Neuronal stem cell (in vitro differentiated cells): ENCODE measurements around the gene KDM3B.
"Not testable (repeated sequence)": the region's sequence is repeated elsewhere in the genome, so short reads cannot be mapped to it uniquely, and the experiment has no call there.

Source experiments
- DNase-seq: peaks from one replicate; pipeline ENCODE4 v3.0.0-alpha.2; 2013; ENCODE audit warnings: low spot score
- H2AFZ ChIP-seq: one replicate; pipeline ENCODE4 v1.6.1; 2013; ENCODE audit warnings: mild to moderate bottlenecking, low read length, inconsistent platforms
- H2AK5ac ChIP-seq: 2 replicates; pipeline ENCODE4 v1.6.1; 2013; ENCODE audit warnings: low read depth, mild to moderate bottlenecking, inconsistent platforms, low read length, moderate library complexity, mixed read lengths
- H2BK120ac ChIP-seq: 2 replicates; pipeline ENCODE4 v1.6.1; 2013; ENCODE audit warnings: low read depth, mild to moderate bottlenecking, inconsistent platforms, low read length, moderate library complexity, mixed read lengths
- H2BK12ac ChIP-seq: one replicate; pipeline ENCODE4 v1.6.1; 2013; ENCODE audit warnings: low read length, inconsistent platforms
- H2BK15ac ChIP-seq: 2 replicates; pipeline ENCODE4 v1.6.1; 2013; ENCODE audit warnings: mild to moderate bottlenecking, low read length, inconsistent platforms, mixed read lengths
- H2BK5ac ChIP-seq: one replicate; pipeline ENCODE4 v1.6.1; 2013; ENCODE audit warnings: inconsistent platforms, mild to moderate bottlenecking, low read length, moderate library complexity
- H3K14ac ChIP-seq: one replicate; pipeline ENCODE4 v1.6.1; 2013; ENCODE audit warnings: low read length, inconsistent platforms
- H3K18ac ChIP-seq: 2 replicates; pipeline ENCODE4 v1.6.1; 2013; ENCODE audit warnings: low read length, inconsistent platforms
- H3K23ac ChIP-seq: 2 replicates; pipeline ENCODE4 v1.6.1; 2013; ENCODE audit warnings: low read depth, mild to moderate bottlenecking, mixed read lengths, low read length, inconsistent platforms; ENCODE audit not compliant: poor library complexity
- H3K27ac ChIP-seq: replicated peaks from 3 replicates; pipeline ENCODE4 v1.5.1; 2013; ENCODE audit warnings: low read length, inconsistent platforms
- H3K27me3 ChIP-seq, 3 experiments: 2 replicates each; pipeline ENCODE4 v1.6.1; 2013; ENCODE audit warnings: low read length in 3 of 3, mild to moderate bottlenecking in 2 of 3, inconsistent platforms in 1 of 3, low read depth in 1 of 3, mixed read lengths in 1 of 3, moderate library complexity in 1 of 3; ENCODE audit not compliant: control insufficient read depth in 3 of 3, insufficient read depth in 3 of 3
- H3K36me3 ChIP-seq, 2 donors: replicated peaks in 1 of 2; 2 replicates each; pipeline ENCODE4 v1.6.1; 2013; ENCODE audit warnings: low read length in 2 of 2; ENCODE audit not compliant: control insufficient read depth in 2 of 2, insufficient read depth in 2 of 2
- H3K4ac ChIP-seq: 2 replicates; pipeline ENCODE4 v1.6.1; 2013; ENCODE audit warnings: inconsistent platforms, mild to moderate bottlenecking, low read length, moderate library complexity
- H3K4me1 ChIP-seq, 2 donors: 1 replicate in 1 of 2; 2 replicates in 1 of 2; pipeline ENCODE4 v1.6.1; 2013; ENCODE audit warnings: low read length in 2 of 2, low read depth in 1 of 2; ENCODE audit not compliant: control insufficient read depth in 2 of 2, insufficient read depth in 1 of 2
- H3K4me2 ChIP-seq: one replicate; pipeline ENCODE4 v1.6.1; 2013; ENCODE audit warnings: mild to moderate bottlenecking, low read length, inconsistent platforms; ENCODE audit not compliant: insufficient read depth, poor library complexity, severe bottlenecking
- H3K4me3 ChIP-seq, 2 donors: 2 replicates each; pipeline ENCODE4 v1.5.1; 2013; ENCODE audit warnings: low read length in 2 of 2, mild to moderate bottlenecking in 2 of 2, inconsistent platforms in 1 of 2, moderate library complexity in 1 of 2
- H3K79me1 ChIP-seq: one replicate; pipeline ENCODE4 v1.6.1; 2013; ENCODE audit warnings: low read depth, mild to moderate bottlenecking, inconsistent platforms, low read length, moderate library complexity
- H3K9ac ChIP-seq: one replicate; pipeline ENCODE4 v1.6.1; 2013; ENCODE audit warnings: mild to moderate bottlenecking, low read depth, low read length, inconsistent platforms; ENCODE audit not compliant: poor library complexity
- H3K9me3 ChIP-seq, 2 donors: replicated peaks in 1 of 2; 2 replicates each; pipeline versions ENCODE3 to v1.6.1; 2013; ENCODE audit warnings: low read length in 2 of 2, mild to moderate bottlenecking in 2 of 2, inconsistent platforms in 1 of 2, low read depth in 1 of 2, mixed read lengths in 1 of 2, moderate library complexity in 1 of 2; ENCODE audit not compliant: control insufficient read depth in 2 of 2, insufficient read depth in 1 of 2
- H4K8ac ChIP-seq: one replicate; pipeline ENCODE4 v1.6.1; 2013; ENCODE audit warnings: low read depth, mild to moderate bottlenecking, inconsistent platforms, low read length, moderate library complexity
- H4K91ac ChIP-seq: one replicate; pipeline ENCODE4 v1.6.1; 2013; ENCODE audit warnings: low read length, low read depth, mild to moderate bottlenecking, inconsistent platforms; ENCODE audit not compliant: poor library complexity
- WGBS, 2 donors: extraction: QIAGEN DNeasy Blood & Tissue Kit; methylation state at CpG; one replicate each; pipeline ENCODE4 v1.1.7; 2013; ENCODE audit warnings: missing lambda C conversion rate in 2 of 2, mixed read lengths in 1 of 2; ENCODE audit not compliant: insufficient read length in 2 of 2, insufficient replicate concordance in 1 of 2; ENCODE audit errors: extremely low coverage in 2 of 2; 5-methylcytosine and 5-hydroxymethylcytosine counted together

Gene KDM3B

GRCh38 chr5:138315751-138316278 lies 36.7 kb upstream of the KDM3B start:
- Histone ChIP-seq H3K14ac (no peak overlapping the region), H2AFZ (no peak overlapping the region)
- no peak for DNase-seq

GRCh38 chr5:138316355-138316754 lies 36.1 kb upstream of the KDM3B start:
- Histone ChIP-seq H2BK5ac (no peak overlapping the region), H2BK15ac (no peak overlapping the region), H3K4me3 (no peak overlapping the region), H3K4me1 (no peaks in the 10 kb centered on the region), H2AK5ac (no peak overlapping the region), H3K9ac (peak overlapping the region; percentile 21), H3K27ac (no peak overlapping the region), H3K14ac (no peak overlapping the region), H2BK12ac (no peak overlapping the region), H3K79me1 (peaks cover 3% of the 10 kb centered on the region), H3K36me3 (peaks cover 17 to 84% of the 10 kb centered on the region in 2 donors), H3K27me3 (no peaks in the 10 kb centered on the region), H4K91ac (no peak overlapping the region), H2BK120ac (no peak overlapping the region), H3K4me2 (no peak overlapping the region), H3K23ac (no peak overlapping the region), H2AFZ (no peak overlapping the region), H3K9me3 (no peaks in the 10 kb centered on the region), H4K8ac (peak overlapping the region; percentile 43), H3K4ac (no peak overlapping the region), H3K18ac (no peak overlapping the region)
- WGBS, 2 donors: no CpG with 5 or more reads among the region's 3 CpGs
- DNase-seq: no peak

More at GRCh38 chr5:138315751-138316278, 36.7 kb upstream of the KDM3B start:
- H3K9me3 ChIP-seq: no peaks in the 10 kb centered on the region
- H2BK120ac ChIP-seq: no peak overlapping the region
- H3K27me3 ChIP-seq: no peaks in the 10 kb centered on the region
- H2BK12ac ChIP-seq: no peak overlapping the region
- H2BK5ac ChIP-seq: no peak overlapping the region
- no peaks in the 10 kb centered on the region for H3K4me1 ChIP-seq
- H3K4me2 ChIP-seq: no peak overlapping the region
- no peak overlapping the region for H3K23ac ChIP-seq
- WGBS, 2 donors: no CpG with 5 or more reads among the region's 7 CpGs
- peak overlapping the region; percentile 21 for H3K9ac ChIP-seq
- no peak overlapping the region for H4K91ac ChIP-seq
- H3K27ac ChIP-seq: no peak overlapping the region
- peaks cover 3% of the 10 kb centered on the region for H3K79me1 ChIP-seq
- H2AK5ac ChIP-seq: no peak overlapping the region
- H3K4me3 ChIP-seq: no peak overlapping the region
- H3K4ac ChIP-seq: peak overlapping the region; percentile 37
- H4K8ac ChIP-seq: no peak overlapping the region
- no peak overlapping the region for H3K18ac ChIP-seq
- H2BK15ac ChIP-seq: no peak overlapping the region
- H3K36me3 ChIP-seq: peaks cover 17 to 89% of the 10 kb centered on the region in 2 donors

- H2AFZ ChIP-seq, H2BK5ac ChIP-seq, H3K4ac ChIP-seq, H2AK5ac ChIP-seq, H3K18ac ChIP-seq, H4K8ac ChIP-seq, H3K4me3 ChIP-seq, H3K9me3 ChIP-seq, H2BK120ac ChIP-seq, H3K27me3 ChIP-seq, H2BK15ac ChIP-seq, H2BK12ac ChIP-seq, H3K4me2 ChIP-seq, DNase-seq, H3K23ac ChIP-seq, H3K27ac ChIP-seq, H3K4me1 ChIP-seq, H3K9ac ChIP-seq, H3K79me1 ChIP-seq, H3K14ac ChIP-seq, H4K91ac ChIP-seq: not testable (repeated sequence)
- no CpG with 5 or more reads among the region's 4 CpGs for WGBS, 2 donors
- peaks cover 16 to 70% of the 10 kb centered on the region in 2 donors for H3K36me3 ChIP-seq
These were observed 34.3 kb upstream of the KDM3B start for GRCh38 chr5:138318211-138318610.

- Histone ChIP-seq H3K9ac (peak overlapping the region; percentile 56), H3K18ac (no peak overlapping the region), H3K4ac (no peak overlapping the region), H2BK15ac (no peak overlapping the region), H3K36me3 (peaks cover 0 to 35% of the 10 kb centered on the region in 2 donors), H4K8ac (no peak overlapping the region), H3K4me3 (peak overlapping the region; percentile 76 to 92), H3K9me3 (no peaks in the 10 kb centered on the region), H2BK12ac (no peak overlapping the region), H2BK5ac (no peak overlapping the region), H3K4me2 (peak overlapping the region; percentile 82), H3K27me3 (no peaks in the 10 kb centered on the region), H2AFZ (peak overlapping the region; percentile 85), H3K79me1 (peaks cover 4% of the 10 kb centered on the region), H3K14ac (no peak overlapping the region), H2AK5ac (no peak overlapping the region), H3K4me1 (peaks cover 0 to 7% of the 10 kb centered on the region in 2 donors), H4K91ac (no peak overlapping the region), H3K27ac (no peak overlapping the region), H3K23ac (no peak overlapping the region), H2BK120ac (no peak overlapping the region)
- no peak for DNase-seq
- WGBS, 2 donors: no CpG with 5 or more reads among the region's 12 CpGs
These were observed 21.6 kb upstream of the KDM3B start for GRCh38 chr5:138330813-138331448.
